Measurements from ENCODE around the gene TMEM253.

Gene TMEM253

DNA sequence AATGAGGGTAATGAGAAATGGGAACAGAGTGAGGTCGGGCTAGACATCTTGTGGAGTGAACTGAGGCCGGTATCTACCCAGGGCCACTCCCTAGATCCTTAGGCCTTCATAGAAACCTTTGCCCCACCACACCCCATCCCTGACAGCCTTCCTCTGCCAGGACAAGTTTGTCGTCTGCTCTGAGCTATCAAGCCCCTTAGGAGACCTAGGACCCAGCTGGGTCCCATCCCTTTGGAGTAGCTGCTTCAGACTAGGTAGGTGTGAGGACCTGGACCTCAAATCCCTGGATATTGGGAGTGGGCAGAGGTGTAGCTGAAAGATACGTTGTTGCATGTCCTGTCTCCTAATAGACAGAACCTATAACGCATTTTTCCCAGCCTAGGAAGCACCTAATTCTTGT lies at the start of gene TMEM253:
Gene TMEM253, plus strand, starts transcription at position 136 of the 400 bp plus-strand sequence. CDS start 278 bp downstream, outside the sequence.
- DNase-seq: no peak

- no peak for DNase-seq
Measured at GRCh38 chr14:21053184-21054122, 47.4 kb upstream of the TMEM253 start.

DNA sequence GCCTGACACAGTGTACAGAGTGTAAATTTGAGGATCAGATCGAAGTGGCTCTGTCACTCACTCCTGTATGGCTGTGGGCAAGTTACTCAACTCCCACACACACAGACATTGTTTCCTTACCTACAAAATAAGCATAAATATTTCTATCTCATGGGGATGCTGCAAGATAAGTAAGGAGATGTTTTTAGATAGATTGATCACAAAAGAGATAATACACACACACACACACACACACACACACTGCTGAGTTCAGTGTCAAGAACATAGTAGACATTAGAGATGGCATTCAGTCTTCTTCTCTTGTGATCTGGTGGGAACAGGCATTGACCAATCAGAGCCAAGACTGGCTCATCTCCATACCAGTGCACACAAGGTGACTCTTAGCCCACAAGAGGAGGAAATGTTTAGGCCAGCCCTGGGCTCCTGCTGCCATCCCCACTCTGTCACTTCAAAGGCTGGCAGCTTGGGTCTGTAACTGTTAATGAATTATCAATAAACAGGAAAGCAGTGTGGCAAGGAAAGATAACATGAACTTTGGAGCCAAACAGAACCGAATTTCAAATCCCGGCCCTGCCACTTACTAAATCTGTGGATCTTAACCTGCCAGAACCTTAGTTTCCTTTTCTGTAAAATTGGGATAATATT lies 46.6 kb upstream of the TMEM253 start:
- DNase-seq: no peak

GRCh38 chr14:21054768-21055145 lies 46.1 kb upstream of the TMEM253 start:
- DNase-seq: no peak

- DNase-seq: no peak
Measured at GRCh38 chr14:21055432-21056117, 45.3 kb upstream of the TMEM253 start.

DNA sequence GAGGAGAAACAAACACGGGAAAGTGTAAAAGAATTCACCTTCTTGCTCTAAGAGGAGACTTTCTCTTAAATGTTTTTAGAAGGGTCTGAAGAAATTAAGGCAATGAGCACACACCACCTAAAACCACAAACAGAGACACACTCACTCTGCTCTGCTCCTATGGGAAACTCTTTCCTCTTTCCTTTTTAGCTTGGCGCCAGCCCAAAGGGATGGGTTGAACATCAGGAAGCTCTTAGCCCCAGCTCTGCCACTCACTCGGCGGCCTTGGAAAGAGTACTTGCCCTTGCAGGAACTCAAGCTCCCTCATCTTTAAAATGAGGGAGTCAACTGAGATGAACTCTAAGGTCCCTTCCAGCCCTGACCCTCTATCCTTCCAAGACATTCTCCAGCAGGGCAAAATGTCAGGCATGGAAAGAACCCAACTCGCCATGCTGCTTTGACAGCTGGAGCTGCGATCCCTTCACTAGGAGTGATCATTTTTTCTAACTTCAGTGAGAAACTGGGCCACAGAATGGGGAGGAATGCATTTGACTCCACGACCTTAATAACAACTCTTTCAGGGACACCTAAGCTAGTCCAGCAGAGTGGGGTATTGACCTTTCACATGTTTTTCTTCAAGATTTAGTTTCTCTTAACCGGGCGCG lies 44.2 kb upstream of the TMEM253 start:
- no peak for DNase-seq

GRCh38 chr14:21057803-21058675 lies 42.8 kb upstream of the TMEM253 start, which contains the start of gene RNASE8:
Gene RNASE8 (plus strand): TSS chr14:21057822. CDS start chr14:21057893, 71 bp downstream.
- peak in 1 of 56 donors; percentile 1 for DNase-seq

- no peak for DNase-seq
Measured at GRCh38 chr14:21058903-21059302, 42.0 kb upstream of the TMEM253 start.

- DNase-seq: peak in 21 of 56 donors; percentile 5 to 52 (median 16)
Measured at GRCh38 chr14:21059842-21060613, 40.8 kb upstream of the TMEM253 start.

DNA sequence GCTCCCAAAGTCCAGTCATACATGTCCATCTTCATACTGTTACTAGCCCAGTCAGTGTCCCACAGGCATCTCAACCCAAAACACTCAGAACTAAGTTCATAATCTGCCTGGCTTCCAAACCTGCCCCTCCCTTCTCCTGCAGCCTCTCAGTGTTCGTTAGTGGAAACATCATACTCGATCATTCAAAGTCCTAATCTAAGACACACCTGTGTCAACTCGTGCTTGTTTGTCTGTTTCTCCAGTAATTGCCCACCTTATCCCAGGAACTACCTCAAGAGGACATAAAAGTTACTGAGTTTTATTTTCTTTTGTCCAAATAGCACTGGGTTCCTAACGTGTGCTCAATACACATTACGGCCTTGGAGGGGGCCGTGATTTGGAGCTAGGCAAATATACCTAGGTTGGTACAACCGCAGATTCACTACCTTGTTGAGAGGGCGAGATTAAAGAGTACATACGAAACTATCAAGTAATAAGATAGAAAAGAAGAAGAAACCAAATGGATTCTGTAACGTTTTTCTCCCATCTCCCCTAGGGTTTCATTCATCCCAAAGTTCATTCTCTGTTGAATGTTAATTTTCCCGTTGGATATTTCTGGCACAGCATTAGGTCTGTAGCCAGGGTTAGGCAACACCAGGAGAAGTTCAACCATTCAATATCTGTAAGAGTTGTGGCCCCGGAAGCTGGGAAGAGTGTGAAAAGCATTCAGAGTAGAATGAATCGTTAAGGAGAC lies 40.1 kb upstream of the TMEM253 start:
- no peak for DNase-seq

DNA sequence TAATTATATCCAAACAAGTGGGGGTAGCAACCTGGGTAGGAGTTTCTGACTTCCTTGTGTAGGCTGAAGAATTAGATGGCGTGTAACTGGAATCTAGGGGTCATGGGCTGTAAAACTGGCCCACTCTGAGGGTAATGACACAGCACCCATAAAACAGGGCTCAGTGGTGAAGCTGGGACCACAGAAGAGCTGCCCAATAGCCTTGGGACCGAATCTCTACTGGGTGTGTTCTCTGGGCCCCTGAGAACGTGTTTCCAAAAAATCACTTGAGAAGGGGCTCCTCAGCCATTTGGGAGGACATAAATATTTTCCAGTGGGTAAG lies 39.6 kb upstream of the TMEM253 start:
- no peak for DNase-seq

DNA sequence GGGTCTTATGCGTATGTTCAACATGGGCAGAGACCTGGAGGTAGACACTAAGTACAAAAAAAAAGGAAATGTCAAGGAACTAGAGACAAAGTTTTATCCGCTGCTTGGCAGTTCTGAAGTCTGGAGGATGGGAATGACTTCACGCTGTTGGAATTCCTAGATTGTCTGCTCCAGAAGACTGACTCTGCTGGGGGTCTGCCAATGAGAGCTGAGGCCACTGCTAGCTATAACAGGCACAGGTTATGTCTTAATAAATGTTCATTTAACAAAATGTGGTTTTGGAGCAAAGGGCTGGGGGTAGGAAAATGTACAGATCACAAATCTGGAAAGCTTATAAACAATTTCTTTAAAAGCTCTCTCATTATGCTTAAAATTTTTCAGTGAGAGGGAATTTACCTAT lies 37.4 kb upstream of the TMEM253 start:
- no peak for DNase-seq

- peak in 1 of 56 donors; percentile 9 for DNase-seq
Measured at GRCh38 chr14:21066882-21067502, 33.9 kb upstream of the TMEM253 start.

DNA sequence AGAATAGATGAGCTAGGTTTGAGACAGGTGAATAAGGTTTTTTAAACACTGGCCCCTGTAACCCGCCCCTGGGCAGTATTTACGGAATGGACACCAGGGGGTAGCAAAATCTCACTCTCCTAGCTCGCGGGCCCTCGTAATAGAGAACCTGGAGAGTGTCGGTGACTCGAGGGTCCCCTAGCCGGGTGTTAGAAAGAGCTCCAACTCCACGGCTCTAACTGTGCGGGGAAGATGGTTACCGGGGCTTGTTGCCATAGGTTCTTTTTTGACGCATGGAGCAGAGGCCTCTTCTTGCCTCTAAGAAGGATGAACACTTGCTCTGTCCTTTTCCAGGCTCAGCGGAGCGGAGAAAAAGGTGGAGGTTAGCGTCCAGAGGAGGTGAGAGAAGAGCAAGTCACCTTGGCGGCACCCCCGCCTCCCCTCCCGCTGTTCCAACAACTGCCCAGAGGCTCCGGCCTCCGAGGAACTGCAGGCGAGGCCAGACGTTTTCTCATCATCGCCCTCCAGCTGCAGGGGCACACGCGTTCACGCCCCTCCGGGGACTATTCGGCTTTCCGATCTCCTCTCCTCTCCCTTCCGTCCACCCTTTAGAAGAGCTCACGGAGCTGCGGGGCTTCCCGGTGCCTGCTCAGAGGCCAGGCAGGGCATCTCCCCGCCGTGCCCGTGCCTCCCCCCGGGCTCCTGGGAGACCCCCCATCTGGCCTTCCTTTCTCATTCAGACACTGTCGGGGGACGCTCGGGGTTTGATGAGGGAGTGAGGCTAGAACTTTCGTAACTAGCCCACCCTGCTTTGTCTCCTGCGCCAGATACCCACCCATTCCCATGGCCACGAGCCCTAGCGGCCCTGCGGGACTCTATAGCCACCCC lies 32.1 kb upstream of the TMEM253 start:
- peak in 41 of 56 donors; percentile 4 to 69 (median 39) for DNase-seq

DNA sequence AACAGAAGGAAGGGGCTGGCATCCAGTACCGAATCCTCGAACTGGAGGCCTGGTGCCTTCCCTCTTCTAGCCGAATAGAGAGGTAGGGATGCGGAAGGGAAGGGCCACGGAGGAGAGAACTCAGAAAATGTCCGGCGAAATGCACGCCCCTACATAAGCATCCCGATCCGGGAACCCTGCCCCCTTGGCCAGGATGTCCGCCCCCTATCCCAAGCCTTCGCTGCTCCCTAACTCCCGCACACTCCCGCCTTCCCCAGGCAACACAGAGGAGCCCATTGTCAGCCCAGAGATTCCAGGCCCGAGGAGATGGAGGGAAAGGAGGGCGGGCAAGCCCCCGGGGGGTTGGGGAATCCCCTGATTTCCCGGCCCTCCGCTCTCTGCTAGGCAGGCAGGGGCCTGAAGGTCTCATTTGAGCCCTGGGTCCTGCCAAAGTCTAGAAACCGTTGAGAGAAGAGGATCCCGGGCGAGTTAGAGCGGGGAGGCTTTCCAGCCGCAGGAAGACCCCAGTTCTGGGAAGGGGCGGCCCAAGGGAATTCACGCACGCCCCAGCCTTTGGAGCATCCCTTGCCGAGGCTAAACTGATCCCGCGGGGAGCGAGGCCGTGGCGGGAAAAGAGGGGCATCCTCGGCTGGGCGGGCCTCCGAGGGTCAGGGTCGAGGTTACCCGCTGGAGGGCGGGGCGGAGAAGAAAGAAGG lies 31.3 kb upstream of the TMEM253 start:
- peak in 50 of 56 donors; percentile 24 to 84 (median 64) for DNase-seq

- peak in 51 of 56 donors; percentile 27 to 87 (median 65) for DNase-seq
Measured at GRCh38 chr14:21070083-21070609, 30.7 kb upstream of the TMEM253 start, which contains the start of gene ARHGEF40. Gene ARHGEF40 (plus strand): TSS chr14:21070304. CDS start chr14:21070397, 93 bp downstream.
